HG03571 (cell line): ENCODE results near the gene RSL1D1.
"Not testable (repeated sequence)": the region's sequence is repeated elsewhere in the genome, so short reads cannot be mapped to it uniquely, and the experiment has no call there.

Experiments
- ATAC-seq: cut with Tn5 transposase; IDR thresholded peaks from one replicate; pipeline ENCODE4 v1.9.1; 2021; ENCODE audit not compliant: unreplicated experiment

RSL1D1 gene

DNA sequence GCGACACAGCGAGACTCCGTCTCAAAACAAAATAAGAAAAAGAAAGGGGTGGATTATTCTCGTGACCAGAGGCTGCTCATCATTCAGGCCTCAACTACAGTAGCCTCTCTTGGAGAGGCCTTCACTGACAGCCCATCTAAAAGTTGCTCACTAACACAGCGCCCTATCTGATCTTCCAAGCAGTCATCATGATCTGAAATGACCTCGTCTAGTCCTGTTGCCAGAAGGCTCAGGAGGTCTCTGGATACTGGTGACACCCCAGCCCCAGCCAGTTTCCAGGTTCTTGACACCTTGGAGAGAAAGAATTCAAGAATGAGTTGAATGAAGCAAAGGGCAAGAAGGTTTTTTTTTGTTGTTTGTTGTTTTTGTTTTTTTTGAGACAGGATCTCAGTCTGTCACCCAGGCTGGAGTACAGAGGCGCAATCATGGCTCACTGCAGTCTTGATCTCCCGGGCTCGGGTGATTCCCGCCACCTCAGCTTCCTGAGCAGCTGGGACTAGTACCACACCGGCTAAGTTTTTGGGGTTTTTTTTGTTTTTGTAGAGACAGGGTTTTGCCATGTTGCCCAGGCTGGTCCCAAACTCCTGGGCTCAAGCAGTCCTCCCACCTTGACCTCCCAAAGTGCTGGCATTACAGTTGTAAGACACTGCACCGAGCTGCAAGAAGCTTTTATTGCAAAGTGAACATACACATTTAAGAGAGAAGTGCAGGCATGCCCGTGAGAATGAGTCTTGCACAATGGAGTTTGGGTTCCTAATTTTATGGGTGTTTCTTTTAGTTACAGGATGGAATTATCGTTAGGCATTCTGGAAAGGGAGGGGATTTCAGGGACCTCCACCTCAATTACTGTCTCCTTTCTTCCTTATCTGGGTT, 51.6 kb downstream of the RSL1D1 start:
- ATAC-seq: no peak

DNA sequence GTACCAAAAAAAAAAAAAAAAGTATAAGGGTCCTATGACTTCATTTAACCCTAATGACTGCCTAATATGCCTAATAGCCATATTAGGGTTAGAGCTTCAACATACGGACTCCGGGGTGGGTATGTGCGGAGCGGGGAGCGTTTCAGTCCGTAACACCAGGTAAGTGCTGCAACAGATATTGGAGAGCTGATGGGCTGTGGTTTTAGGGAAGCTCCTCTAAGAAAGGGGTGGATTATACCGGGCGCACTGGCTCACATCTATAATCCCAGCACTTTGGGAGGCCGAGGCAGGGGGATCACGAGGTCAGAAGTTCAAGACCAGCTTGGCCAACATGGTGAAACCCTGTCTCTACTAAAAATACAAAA, 52.3 kb downstream of the RSL1D1 start:
- no peak for ATAC-seq

DNA sequence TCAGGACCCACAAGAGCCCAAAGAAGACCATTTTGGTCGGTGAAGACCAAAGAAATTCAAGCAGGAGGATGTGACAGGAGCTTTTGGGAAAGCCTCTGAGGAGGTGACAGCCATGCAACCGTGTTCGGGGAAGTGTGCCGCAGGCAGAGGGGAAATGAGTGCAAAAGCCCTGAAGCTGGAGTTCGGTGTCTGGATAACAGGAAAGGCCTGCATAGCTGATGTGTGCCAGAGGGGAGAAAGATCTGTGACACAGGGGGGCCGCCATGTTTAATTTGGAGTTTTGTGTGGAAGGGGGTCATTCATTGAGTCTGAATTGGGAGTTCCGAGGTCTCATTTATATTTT, 53.4 kb downstream of the RSL1D1 start:
- peak; percentile 4 for ATAC-seq

DNA sequence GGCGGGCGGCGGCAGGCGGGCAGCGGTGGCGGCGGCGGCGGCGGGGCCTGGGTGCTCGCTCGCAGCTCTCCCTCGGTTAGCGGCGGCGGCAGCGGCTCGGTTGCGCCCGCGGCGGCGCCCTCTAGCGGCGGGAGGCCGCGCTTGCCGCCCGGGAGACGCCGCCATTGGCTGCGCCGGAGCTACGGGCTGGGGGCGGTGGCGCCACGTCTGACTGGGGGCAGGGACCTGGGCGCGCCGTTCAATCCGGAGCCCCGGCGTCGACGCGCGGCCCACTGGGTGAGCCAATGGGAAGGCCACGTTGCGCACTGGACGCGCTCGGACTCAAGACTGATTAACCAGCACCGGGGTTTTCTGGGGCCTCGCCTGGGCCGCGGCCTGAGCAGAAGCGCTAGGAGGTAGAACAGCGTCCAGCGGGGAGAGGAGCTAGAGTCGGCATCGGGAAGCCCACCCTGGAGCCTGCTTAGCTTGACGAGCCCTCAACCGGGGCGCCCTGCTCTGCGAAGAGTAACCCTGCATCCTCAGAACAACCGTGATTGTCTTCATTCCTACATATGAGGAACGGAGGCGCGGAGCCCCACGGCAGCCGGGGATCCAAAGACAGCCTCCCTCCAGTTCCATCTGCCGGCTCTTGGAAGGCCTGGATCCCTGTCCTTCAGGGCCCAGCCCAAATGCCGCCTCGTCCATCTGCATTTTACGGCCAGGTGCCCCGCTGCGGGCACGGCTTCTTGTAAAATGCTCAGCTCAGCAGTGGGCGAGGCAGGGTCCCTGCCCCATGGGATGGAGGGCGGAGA, 54.0 kb downstream of the RSL1D1 start, which contains the start of gene ZC3H7A:
TSS of gene ZC3H7A (minus strand) at position 93 of the 791 bp plus-strand sequence. CDS start 14,904 bp downstream, outside the sequence.
- peak; percentile 90 for ATAC-seq

DNA sequence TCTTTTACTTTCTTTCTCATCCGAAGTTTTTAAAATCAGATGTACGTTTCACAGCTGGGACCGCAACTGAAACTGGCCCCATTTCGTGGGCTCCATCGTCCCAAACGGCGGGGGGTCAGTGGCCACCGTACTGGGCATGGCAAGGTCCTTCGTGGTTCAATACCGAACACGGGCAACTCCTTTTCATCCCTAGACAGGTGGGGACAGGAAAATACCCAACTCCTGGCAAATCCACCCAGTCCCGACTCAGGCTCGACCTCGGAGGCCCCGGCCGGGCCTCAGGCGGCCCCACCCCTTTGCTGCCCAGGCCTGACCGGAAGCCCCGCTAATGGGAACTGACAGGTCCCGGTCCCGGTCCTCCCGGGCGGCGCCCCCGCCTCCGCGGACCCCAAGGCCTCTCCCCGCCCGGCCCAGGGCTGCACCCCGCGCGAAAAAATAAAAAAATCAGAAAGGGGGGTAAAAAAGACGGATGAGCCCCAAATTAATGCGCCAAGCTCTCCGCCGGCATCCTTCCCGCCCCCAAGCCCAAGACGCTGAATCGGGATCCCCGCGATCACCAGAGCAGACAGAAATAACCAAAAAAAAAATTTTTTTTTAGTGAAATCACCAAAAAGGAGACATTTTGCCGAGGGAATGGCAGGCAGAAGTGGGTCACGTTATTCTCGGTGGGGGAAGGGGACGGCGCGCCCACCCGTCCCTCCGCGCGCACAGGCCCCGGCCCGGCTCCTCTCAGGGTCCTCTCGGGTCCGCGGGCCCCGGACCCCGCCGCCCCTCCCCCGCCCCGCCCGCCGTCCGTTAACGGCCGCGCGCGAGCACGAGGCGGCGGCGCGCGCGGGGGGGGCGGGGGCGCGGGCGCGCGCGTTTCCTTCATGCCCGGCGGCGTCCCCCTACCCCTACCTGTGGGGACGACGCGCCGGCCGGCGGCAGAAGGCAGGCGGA, 54.8 kb downstream of the RSL1D1 start:
- no peak for ATAC-seq

DNA sequence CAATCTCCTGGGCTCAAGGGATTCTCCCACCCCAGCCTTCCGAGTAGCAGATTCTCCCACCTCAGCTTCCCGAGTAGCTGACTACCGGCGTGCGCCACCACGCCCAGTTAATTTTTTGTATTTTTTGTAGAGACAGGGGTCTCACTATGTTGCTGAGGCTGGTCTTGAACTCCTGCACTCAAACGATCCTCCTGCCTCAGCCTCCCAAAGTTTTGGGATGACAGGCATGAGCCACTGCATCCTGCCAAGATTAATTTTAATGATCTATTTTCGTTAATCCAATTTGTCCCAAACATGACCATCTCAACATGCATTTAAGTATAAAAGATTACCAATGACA, 55.5 kb downstream of the RSL1D1 start:
- ATAC-seq: no peak

DNA sequence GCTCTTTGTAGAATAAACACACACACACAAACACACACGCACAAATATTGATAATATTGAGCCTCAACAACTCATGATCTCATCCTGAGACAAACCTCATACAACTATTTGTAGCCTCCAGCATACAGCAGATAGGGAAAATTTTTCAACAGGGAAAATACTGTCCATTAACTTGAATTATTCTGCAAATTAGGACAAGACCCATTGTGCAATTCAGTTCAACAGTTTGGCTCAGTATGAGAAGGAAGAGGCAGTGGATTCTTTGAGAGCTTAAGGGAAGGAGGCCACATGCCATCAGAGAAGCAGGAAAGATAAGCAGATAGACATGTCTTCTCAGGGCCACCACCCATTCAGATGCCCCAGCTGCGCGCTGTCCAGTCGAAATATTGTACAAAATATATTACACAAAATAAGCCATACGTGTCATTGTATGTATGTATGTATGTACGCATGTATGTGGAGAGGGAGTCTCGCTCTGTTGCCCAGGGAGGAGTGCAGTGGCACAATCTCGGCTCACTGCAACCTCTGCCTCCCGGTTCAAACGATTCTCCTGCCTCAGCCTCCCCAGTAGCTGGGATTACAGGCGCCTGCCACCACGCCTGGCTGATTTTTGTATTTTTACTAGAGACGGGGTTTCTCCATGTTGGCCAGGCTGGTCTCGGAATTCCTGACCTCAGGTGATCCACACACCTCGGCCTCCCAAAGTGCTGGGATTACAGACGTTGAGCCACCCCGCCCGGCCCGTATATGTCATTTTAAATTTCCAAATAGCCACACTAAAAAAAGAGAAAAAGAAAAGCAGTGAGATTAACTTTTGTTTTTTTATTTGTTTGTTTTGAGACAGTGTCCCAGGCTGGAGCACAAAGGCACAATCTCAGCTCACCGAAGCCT, 56.1 kb downstream of the RSL1D1 start:
- no peak for ATAC-seq

DNA sequence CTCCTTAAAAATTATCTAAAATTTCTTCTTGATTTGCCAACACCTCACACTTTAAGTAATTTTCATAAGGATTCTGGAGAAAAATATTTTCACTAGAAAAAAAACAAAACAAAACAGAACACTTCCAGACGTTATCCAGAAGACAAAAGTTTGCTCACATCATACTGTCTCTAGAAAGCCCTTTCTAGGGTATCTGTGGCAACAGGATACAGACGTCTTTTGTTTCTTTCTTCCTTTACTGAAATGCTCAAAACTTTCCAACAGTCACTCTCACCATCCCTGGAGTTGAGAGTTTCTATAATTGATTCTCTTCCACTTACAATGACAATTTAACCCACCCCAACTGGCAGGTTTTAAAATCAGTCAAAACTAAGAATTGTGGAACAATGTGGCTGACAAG, 56.9 kb downstream of the RSL1D1 start:
- ATAC-seq: no peak

DNA sequence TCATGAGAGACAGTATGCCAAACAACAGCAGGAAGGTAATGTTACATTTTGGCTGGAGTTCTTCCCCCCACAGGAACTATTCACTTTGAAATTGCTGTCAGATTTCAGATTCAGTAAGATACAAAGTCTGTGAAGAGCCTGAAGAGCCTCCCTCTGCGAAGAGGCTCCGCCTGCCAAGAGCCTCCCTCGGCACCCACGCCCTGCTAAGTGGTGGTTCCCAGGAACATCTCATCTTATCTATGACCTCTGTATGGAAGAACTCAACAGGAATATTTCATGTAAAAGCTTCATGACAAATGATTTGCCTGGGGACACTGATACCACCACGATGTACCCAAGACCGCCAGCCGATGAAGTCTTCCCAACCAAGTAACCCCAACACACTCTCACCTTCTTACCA, 57.5 kb downstream of the RSL1D1 start:
- no peak for ATAC-seq

DNA sequence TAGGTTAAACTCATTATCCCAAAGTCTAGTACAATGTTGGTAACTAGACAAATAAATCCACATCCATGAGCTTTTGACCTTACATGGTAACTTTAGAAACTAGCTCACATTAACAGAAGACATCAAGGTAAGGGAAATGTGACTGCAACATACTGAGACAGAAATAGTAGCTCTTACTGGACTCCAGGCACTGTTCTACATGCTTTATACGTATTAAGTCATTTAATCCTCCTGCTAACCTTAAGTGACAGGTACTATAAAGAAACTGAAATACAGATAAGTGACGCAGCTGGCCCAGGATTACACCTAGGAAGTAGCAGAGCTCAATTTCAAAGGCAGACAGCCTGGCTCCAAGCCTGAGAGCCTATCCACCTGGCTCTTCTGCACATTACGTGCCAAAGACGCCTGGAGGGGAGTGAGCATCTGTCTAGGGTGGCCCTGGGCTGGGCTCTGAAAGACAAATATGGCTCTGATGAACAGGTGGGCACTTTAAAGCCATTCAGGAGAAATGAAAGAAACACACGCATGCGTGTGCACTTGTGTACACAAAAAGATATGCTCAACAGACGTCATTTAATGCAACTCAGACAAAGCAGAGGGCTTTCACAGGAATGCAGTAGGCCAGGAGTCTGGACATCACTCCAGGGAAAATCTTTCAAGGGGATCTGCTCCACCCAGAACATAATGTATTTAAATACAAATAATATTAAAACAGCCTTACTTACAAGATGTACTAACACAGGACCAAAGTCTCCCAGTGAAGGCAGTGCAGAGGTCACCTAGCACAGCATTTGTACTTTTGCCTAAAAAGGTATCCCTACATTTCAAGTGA, 58.7 kb downstream of the RSL1D1 start:
- ATAC-seq: no peak

DNA sequence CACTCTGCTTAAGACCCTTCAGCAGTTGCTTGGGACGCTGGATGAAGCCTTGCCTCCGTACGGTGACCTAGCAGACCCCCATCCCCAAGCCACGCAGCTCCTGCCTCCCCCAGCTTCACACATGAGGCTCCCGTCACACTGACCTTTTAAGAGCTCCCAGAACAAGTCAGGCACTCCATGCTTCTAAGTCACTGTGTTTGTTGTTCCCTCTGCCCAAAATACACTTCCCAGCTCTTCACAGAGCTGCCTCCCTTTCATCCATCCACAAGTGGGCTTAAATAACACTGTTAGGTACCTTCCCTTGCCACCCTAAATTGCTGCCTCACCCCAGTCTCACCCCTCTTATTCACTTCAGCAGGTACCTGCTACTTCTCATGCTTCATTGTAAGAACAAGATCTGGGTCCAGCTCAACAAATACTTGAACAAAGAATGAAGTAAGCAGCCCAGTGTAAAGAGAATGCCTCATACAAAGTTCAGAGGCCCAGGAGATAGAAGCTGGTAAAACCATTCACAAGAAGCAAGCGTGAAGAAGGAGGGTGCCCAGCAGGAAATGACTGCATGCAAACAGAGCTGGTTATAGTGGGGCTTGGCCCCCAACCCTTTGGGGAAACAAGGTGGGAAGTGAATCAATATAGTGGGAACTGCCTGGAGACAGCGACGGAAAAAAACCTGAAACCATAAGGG, 60.1 kb downstream of the RSL1D1 start:
- no peak for ATAC-seq

DNA sequence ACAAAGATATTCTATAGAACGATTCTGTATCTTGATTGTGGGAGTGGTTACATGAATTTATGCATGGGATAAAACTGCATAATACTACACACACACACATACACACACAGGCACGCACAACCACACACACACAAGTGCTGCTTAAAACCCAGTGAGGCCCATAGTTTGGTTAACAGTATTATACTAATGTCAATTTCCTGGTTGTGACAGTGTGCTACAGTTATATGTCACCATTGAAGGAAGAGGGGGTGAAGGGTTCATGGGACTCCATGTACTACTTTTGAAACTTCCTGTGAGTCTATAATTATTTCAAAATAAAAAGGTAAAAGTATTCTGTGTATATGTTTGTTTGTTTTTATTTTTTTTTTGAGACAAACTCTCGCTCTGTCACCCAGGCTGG, 62.4 kb downstream of the RSL1D1 start:
- no peak for ATAC-seq

DNA sequence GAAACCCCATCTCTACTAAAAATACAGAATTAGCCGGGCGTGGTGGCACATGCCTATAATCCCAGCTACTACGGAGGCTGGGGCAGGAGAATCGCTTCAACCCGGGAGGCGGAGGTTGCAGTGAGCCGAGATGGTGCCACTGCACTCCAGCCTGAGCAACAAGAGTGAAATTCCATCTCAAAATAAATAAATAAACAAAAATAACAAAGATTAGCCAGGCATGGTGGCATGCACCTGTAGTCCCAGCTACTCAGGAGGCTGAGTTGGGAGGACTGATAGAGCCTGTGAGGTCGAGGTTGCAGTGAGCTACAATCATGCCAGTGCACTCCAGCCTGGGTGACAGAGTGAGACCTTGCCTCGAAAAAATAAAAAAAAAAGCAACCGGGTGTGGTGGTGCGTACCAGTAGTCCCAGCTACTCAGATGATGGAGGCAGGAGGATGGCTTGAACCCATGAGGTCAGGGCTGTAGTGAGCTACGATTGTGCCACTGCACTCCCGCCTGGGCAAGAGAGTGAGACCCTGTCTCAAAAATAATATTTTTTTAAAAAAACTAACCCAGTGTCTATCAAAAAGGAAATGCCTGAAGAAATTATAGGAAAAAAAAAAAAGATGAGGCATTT, 66.3 kb downstream of the RSL1D1 start:
- not testable (repeated sequence) for ATAC-seq

DNA sequence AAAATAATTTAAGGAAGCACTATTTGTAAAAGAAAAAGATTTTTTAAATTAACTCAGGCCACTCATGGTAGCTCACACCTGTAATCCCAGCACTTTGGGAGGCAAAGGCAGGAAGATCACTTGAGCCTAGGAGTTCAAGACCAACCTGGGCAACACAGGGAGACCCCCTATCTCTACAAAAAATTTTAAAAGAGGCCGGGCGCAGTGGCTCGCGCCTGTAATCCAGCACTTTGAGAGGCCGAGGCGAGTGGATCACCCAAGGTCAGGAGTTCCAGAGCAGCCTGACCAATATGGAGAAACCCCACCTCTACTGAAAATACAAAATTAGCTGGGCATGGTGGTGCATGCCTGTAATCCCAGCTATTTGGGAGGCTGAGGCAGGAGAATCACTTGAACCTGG, 67.0 kb downstream of the RSL1D1 start:
- ATAC-seq: not testable (repeated sequence)

DNA sequence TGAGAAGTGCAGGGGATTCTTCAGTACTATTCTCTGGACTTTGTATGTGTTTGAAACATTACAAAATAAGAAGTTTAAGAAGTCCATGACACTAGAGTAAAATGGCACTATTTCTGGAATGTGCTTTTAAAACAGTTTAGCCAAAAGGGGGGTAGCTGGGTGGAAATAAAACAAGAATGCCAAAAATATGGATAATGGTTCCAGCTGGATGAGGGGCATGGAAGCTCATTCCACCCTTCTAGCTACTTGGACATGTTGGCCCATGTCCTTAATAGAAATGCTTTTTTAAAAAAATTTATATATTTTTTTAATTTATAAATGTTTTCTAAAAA, 67.3 kb downstream of the RSL1D1 start:
- ATAC-seq: no peak
